Bronchial epithelial cell (primary cell): ENCODE data around the gene PKD2L1. TPM values are rescaled to one million over a fixed set of nuclear protein-coding genes. Genes with fewer than 3 reads are reported as not detected.

Source experiments
- DNase-seq: peaks from one replicate; pipeline ENCODE4 v3.0.0-alpha.2; 2010; ENCODE audit warnings: low read depth
- FAIRE-seq: peaks from 2 replicates; lab custom pipeline; 2011; peaks lifted over from hg19 to GRCh38; lab: Jason Lieb, UNC
- H3K27me3 ChIP-seq: 2 replicates; pipeline ENCODE4 v1.5.1; 2011; ENCODE audit warnings: low read length; ENCODE audit not compliant: control insufficient read depth, insufficient read depth
- H3K36me3 ChIP-seq: 2 replicates; pipeline ENCODE4 v1.5.1; 2011; ENCODE audit warnings: low read length; ENCODE audit not compliant: control insufficient read depth, insufficient read depth
- H3K4me3 ChIP-seq: 2 replicates; pipeline ENCODE4 v1.5.1; 2011; ENCODE audit warnings: mild to moderate bottlenecking, low read depth, low read length, control low read depth
- CTCF ChIP-seq: IDR thresholded peaks from 2 replicates; pipeline ENCODE4 v1.5.1; 2011; ENCODE audit warnings: mild to moderate bottlenecking, moderate library complexity, low read length, control low read depth, inconsistent platforms; ENCODE audit not compliant: insufficient read depth, severe bottlenecking
- total RNA-seq: library from RNA; depleted of rRNA; stranded (reverse); fragments of >200 nt; gene quantifications from 2 replicates; pipeline ENCODE4 v1.2.1, GENCODE V29; 2014

PKD2L1 gene
- total RNA-seq, 1 donor from 2014 or later: not detected

DNA sequence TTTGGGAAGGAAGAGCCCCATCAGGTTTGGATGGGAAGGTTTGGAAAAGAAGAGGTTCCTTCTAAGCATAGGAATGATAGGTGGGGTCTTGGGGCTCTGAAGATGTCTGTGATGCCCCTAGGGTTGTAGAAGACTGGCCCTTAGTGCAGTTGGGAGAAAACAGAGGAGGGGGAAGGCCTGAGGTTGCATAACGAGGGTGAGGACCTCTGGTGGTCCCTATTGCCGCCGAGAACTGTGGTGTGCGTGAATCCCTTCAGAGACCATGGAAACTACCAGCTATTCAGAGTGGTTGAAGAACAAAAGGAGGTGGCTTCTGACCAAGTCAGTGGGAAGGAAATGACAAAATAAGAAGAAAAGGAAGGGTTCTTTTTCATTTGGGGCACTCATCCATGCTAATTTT, 3.1 kb upstream of the PKD2L1 start:
- H3K36me3 ChIP-seq: no peaks in the 10 kb centered on the region
- FAIRE-seq (no peak), DNase-seq (no peak)
- no peak for TF ChIP-seq CTCF
- H3K27me3 ChIP-seq: peaks cover 15% of the 10 kb centered on the region
- H3K4me3 ChIP-seq: no peak overlapping the region

DNA sequence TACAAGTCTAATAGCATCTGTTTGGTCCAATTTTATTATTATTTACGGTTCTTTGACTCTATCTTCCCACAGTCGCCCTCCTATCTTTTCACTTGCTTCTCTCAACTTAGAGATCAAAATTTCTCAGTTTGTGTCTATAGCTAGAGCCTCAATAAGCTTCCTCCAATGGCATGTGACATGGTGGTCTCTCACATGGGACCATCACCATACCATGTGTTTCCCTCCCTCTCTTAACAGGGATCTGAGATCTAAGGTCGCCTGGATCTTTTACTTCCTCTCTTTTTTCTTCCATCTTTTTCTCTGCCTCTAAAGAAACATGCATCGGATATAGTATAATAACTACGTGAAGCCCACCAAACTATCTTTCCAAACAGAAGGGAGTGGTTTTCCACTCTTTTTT, 1.8 kb downstream of the PKD2L1 start:
- Histone ChIP-seq H3K27me3 (peaks cover 17% of the 10 kb centered on the region), H3K4me3 (no peak overlapping the region), H3K36me3 (no peaks in the 10 kb centered on the region)
- no peak for FAIRE-seq
- DNase-seq: no peak
- TF ChIP-seq CTCF: no peak

DNA sequence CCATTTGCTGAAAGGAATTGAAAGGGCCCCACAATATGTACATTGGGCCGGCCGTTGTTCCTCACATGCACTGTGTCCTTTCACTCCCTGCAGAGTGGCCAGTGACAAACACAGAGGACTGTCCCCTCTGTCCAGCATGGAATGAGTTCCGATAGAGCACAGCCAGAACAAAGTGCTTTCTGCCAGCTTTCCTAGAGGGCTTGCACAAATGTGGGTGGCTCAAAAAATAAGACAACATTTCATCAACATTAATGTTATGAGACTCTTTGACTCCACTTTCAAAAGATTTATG, 2.4 kb downstream of the PKD2L1 start:
- Histone ChIP-seq H3K36me3 (no peaks in the 10 kb centered on the region), H3K27me3 (peaks cover 15% of the 10 kb centered on the region), H3K4me3 (no peak overlapping the region)
- no peak for DNase-seq
- TF ChIP-seq CTCF: no peak
- FAIRE-seq: no peak

DNA sequence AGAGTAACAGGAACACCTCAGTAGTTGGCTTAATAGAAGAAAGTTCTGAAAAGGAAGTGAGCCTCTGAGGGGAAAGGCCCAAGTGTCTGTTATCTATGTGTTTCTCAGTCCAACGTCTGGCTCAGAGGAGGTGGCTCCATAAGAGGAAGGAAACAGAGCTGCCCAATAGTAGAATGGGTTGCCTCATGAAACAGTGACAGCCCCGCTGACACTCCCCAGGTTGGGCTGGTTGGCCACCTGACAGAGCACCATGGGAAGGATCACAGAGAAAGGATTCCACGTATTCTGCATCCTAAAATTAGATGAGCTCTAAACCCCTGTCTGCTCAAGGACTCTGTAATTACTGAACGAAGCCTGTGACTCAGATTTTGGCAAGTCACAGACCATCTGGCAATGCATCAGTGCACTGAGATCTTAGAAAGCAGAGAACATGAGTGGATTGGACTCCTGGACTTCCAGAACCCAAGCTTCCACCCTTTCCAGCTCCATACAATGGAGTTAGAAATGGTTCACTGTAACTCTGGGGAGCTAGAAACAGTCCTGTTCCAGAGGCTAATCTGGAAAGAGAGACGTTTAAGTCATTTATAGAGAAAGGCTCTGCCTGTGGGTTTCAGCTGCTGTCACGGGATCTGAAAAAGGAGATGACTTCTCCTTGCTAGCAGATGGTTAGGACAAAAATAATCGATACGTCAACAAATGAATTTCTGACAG, 2.9 kb downstream of the PKD2L1 start:
- DNase-seq (no peak), FAIRE-seq (no peak)
- Histone ChIP-seq H3K4me3 (no peak overlapping the region), H3K27me3 (peaks cover 15% of the 10 kb centered on the region), H3K36me3 (no peaks in the 10 kb centered on the region)
- no peak for TF ChIP-seq CTCF

- Histone ChIP-seq H3K4me3 (no peak overlapping the region), H3K36me3 (no peaks in the 10 kb centered on the region), H3K27me3 (peaks cover 5% of the 10 kb centered on the region)
- FAIRE-seq (no peak), DNase-seq (no peak)
- TF ChIP-seq CTCF: no peak
These were observed 4.9 kb downstream of the PKD2L1 start for GRCh38 chr10:100325158-100325557.
